HG03064 (cell line): Measurements from ENCODE around the gene NTN1.
"Not testable (repeated sequence)": the region's sequence is repeated elsewhere in the genome, so short reads cannot be mapped to it uniquely, and the experiment has no call there.

ENCODE experiments used
- ATAC-seq: cut with Tn5 transposase; IDR thresholded peaks from one replicate; pipeline ENCODE4 v1.9.1; 2021; ENCODE audit warnings: low read depth; ENCODE audit not compliant: unreplicated experiment

The NTN1 gene

GRCh38 chr17:9239793-9240658, 218.7 kb downstream of the NTN1 start:
- no peak for ATAC-seq

DNA sequence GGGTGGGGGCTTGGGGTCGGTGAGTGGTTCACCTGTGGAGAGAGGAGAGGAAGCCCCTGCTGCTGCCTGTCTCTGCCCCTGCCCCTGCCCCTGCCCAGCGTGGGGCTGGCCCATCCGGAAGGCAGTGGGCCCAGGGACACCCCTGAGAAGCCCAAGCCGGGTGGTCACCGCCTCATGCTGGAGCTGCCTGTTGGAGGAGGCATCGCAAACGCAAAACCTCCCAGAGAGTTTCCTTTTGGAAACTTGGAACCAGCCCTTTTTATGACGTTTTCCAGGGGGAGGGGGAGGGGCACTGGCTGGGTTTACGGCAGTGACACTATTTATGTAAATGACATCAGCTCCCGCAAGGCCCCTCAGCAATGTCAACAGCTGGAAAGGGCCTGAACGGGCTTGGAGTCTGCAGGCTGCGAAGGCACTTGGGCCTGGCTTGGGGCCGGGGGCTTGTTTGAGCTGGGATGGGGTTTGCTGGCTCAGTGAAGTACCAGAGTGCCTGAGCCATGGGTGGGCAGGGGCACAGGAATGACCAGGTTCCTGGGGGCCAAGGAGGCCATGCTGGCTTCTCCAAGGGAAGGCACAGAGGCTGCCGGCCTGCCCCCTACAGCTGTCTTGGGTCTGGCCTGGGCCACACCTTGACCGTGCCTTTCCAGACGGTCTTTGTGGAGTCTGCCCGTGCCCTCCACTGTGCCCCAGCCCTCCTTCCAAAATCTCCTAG, 219.5 kb downstream of the NTN1 start:
- ATAC-seq = no peak

DNA sequence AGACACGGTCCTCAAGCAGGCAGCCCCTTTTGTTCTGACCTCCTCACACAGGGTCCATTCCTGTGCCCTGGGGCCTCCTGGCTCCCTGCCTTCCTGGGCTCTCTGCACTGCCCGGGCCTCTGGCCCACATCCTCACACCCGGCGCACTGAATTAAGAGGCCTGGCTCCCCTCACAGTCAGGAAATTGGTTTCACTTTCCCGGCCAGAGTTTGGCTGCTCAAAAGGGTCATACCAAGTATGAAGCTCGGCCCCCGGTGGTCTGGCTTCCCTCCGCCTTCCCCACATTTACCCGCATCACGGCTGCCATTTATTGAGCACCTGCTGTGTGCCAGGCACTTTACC, 220.0 kb downstream of the NTN1 start:
- ATAC-seq = no peak

GRCh38 chr17:9241774-9242496, 220.6 kb downstream of the NTN1 start:
- no peak for ATAC-seq

DNA sequence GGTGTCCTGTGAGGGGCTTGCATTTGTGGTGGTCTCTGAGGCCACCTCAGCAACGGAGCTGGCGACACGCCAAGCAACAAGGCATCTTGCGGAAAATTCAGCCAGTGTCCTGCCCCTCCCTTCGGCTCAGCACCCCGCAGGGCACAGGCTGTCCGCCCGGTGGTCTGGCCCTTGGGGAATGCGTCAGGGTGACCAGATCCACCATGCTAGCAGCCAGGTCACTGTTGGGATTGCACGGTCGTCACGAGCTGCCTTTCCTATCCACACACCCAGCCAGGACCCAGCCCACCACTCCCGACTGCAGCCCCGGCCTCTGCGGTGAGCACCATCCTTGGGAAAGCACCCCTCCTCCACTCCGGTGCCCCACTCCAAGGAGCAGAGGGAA, 221.2 kb downstream of the NTN1 start:
- no peak for ATAC-seq

GRCh38 chr17:9242983-9243382, 221.7 kb downstream of the NTN1 start:
- no peak for ATAC-seq

DNA sequence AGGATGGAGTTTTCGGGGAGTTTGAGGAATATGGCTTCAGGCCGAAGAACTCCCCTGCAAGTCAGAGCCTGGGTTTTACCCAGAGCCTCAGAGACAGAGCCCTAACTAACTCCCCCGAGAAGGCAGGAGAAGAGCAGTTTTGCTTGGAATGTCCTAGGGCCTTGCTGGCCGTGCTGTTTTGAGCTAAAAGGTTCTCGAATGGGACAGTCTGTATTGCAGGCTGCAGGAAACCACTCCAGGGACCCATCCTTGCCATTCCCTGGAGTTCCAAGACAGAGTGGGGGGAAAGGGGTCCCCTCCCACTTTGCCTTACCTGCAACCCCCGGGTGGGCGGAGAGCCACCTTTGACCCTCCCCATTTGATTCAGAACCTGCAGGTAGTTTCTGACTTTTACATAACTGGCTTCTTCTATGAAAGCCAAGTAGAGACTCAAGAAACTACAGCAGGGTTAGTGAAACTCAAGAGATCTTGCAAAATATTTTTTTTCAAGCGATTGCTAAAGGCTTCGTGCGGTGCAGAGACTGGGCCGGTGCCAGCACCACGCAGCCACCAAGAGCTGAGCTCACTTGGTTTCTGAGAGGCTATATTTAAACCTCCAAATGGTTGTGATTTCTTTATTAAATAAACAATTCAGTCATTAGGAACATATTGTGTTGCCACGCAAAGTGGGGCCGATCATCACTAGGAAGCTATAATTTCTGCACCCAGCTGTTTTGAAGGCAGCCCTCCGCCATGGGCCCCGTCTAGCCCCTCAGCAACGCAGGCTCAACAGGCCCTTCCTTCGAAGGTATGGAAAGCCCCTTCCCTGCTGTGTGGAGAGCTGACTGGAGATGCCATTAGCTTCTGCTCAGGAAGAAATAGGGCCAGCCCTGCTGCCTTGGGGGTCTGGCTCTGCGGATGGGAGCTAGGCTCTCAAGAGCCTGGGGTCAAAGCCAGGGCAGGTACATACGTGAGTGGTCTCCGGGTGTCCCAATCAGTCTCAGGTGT, 223.0 kb downstream of the NTN1 start:
- no peak for ATAC-seq

GRCh38 chr17:9247401-9247938, 226.2 kb downstream of the NTN1 start:
- no peak for ATAC-seq

DNA sequence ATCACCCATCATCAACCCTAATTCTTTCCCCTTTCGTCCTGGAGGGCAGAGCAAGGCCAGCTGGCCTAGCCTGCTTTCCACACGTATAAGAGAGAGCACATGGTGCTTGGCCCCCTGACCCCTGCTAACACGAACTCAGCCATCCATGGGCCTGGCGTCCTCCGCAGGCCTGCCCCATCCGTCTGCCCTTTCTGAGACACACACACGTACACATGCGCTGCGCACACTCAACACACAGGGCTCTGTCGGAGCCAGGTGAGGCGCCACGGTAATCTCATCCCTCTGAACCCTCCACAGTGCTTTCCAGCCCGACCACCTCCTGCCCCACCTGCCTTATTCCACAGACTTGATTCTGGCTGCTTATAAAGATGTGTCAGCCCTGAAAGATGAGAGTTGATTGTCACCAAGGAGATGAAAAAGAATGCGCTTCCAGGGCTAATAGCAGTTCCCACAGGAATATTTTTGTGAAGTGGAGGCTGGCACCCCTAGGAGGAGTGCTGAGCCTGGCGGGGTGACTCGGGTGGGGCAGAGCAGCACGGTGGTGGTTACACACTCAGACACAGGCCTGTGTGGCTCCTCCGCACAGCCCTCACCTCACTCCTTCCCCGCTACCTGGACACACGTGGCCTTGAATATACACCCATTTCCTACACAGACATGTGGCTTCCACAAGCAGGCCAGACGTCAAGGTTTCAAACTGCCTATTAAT, 228.1 kb downstream of the NTN1 start:
- ATAC-seq = no peak

GRCh38 chr17:9251273-9251672, 230.0 kb downstream of the NTN1 start:
- ATAC-seq = no peak

- ATAC-seq = no peak
Measured at GRCh38 chr17:9253308-9253707, 232.0 kb downstream of the NTN1 start.

DNA sequence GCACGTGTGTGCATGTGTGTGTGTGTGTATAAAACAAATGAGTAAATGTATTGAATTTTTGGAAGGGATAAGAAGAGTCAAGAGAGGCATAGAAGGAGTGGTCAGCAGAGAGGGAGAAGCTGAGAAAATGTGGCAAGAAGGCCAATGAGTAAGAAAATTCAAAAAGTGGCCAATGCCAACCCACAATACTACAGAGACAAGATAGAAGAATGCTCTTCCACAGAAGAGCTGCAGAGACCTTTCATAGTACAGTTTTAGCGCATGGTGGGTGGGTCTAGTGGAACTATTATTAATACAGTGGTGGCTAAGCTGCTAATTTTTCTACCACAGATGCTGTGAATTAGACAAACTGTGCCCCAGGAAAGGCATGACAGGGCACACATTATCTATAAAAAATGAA, 233.5 kb downstream of the NTN1 start:
- ATAC-seq = no peak

DNA sequence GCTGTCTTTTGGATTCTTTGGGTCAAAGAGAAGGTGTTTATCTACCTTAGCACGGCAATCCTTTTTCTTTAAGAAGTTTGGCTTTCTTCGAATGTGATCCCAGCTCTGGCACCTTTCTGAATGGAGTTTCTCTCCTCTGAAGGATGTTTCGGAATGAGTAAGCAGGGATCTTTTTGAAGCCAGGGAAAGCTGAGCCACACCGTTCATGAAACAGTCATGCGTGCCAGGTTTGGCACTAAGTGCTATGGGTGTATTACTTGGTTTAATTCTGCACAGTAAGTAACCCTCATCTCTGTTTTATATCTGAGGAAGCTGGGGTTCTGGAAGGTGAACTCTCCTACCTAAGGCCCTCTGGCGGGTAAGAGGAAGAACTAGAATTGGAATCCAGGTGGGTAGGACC, 234.5 kb downstream of the NTN1 start:
- no peak for ATAC-seq

DNA sequence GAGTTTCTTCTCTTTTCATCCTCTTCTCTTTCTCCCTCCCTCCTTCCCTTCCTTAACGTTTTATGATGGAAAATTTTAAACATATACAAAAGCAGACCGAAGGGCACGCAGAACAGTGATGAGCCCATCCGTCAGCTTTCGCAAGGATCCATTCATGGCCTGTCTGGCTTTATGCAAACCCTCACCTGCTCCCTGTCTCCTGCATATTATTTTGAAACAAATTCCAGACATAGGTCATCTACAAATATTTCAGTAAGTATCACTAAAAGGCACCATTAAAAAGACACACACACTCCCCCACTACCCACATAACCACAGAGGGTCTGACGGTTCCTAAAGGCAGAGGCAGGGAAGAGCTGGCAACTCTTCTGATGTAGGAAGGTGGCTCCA, 235.0 kb downstream of the NTN1 start:
- ATAC-seq = no peak

- ATAC-seq = no peak
Measured at GRCh38 chr17:9256751-9257629, 235.7 kb downstream of the NTN1 start.

DNA sequence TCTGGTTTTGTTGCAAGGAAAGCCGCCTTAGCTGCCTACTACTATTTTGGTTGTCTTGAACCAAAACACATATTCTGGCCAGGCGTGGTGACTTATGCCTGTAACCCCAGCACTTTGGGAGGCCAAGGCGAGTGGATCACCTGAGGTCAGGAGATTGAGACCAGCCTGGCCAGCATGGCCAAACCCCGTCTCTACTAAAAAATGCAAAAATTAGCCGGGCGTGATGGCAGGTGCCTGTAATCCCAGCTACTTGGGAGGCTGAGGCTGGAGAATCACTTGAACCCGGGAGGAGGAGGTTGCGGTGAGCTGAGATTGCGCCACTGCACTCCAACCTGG, 236.3 kb downstream of the NTN1 start:
- not testable (repeated sequence) for ATAC-seq

DNA sequence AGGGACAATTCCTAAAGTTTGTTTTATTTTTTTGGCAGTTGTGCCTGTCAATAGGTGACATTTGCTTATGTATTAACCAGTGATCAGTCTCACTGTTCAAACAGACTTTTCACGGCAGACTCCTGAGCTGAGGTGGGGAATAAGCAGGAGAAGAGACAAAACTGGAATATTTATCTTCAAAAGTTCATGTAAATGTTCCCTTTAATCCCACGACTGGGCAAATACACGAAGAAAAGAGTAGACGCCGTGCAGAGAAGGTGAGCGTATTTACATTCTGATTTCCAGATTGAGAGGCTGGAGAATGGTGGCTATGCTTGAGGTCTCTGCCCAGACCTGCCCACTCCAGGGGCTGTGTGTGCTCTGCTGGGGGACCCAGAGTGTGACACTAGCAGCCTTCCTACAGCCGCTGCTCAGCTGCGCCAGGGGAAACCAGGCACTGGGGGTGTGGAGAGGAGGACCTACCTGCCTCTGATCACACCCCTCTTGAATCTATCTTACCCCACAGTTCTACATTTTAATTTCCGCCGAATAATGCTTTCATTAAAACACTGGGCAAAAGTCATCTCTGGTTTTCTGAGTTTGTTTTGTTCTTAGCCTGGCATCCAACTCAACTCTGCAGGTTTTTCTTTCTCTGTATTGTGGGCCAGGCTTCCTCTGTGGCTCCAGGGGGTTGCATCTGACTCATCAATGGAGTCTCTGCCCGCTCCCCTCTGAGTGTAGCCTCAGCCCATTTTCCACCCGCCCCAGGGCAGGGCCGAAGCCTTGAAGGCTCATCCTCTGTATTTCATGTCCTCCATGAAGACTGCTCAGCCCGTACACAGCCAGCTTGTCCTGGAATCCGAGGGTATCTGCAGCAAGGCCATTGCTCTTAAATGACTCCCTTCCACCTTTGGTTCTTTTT, 237.1 kb downstream of the NTN1 start:
- no peak for ATAC-seq

GRCh38 chr17:9259419-9259818, 238.1 kb downstream of the NTN1 start:
- no peak for ATAC-seq
